ENCODE measurements around the gene TBC1D22A. TPM values are rescaled to one million over a fixed set of nuclear protein-coding genes. Genes with fewer than 3 reads are reported as not detected.
A peak's percentile ranks its signal among the peaks of the same experiment; 100 is the strongest.

TBC1D22A gene
- polyA plus RNA-seq, 1 donor from 2014 or later: 9.3 TPM

DNA sequence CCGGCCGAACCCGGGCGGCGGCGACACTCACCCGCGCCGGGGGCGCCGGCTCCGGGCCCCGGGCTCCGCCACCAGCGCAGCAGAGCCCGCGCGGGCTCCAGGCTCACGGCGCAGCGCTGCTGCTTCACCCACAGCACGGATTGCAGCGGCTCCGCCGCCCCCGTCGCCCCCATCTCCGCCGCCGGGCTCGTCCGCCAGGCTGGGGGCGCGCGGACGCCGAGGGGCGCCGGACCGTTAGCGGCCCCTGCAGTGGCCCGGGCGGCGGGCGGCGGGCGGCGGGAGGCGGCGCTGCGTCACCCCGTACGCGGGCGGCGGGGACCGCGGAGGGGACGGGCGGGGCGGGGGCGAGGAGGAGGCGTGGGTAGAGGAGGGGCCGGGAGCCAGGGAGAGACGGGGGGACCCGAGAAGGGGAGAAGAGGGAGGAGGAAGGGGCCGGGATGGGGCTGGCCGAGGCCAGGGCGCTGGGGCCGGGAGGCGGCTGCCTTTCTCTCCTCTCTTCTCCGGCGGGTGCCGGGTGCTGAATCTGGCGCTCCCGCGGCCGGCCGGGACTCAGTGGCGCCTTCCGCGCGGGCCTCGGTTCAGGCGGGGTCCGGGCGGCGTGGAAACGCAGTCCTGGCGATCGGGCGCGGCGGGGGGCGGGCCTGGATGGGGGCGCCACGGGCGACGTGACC, 24.3 kb upstream of the TBC1D22A start, which contains the start of gene CERK:
Gene CERK (minus strand): TSS at position 277 of the 671 bp plus-strand sequence. CDS start 104 bp downstream, at position 173.
- peak within 1 kb of the TSS; percentile 74 for H3K27ac ChIP-seq (ENCODE audit: low read length)
- peak within 1 kb of the TSS; percentile 85 for H3K9ac ChIP-seq (ENCODE audit: low read length)
- TF ChIP-seq, protein P1, sequence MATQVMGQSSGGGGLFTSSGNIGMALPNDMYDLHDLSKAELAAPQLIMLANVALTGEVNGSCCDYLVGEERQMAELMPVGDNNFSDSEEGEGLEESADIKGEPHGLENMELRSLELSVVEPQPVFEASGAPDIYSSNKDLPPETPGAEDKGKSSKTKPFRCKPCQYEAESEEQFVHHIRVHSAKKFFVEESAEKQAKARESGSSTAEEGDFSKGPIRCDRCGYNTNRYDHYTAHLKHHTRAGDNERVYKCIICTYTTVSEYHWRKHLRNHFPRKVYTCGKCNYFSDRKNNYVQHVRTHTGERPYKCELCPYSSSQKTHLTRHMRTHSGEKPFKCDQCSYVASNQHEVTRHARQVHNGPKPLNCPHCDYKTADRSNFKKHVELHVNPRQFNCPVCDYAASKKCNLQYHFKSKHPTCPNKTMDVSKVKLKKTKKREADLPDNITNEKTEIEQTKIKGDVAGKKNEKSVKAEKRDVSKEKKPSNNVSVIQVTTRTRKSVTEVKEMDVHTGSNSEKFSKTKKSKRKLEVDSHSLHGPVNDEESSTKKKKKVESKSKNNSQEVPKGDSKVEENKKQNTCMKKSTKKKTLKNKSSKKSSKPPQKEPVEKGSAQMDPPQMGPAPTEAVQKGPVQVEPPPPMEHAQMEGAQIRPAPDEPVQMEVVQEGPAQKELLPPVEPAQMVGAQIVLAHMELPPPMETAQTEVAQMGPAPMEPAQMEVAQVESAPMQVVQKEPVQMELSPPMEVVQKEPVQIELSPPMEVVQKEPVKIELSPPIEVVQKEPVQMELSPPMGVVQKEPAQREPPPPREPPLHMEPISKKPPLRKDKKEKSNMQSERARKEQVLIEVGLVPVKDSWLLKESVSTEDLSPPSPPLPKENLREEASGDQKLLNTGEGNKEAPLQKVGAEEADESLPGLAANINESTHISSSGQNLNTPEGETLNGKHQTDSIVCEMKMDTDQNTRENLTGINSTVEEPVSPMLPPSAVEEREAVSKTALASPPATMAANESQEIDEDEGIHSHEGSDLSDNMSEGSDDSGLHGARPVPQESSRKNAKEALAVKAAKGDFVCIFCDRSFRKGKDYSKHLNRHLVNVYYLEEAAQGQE (IDR thresholded peaks at IDR 0.05; ENCODE audit: borderline replicate concordance): no peak
- peak; percentile 48 for TF ChIP-seq TAF1 (IDR thresholded peaks at IDR 0.05; ENCODE audit: low read depth)
- TF ChIP-seq POLR2AphosphoS5 (IDR thresholded peaks at IDR 0.05): peak; percentile 36
- no peak for TF ChIP-seq RAD21 (conservative IDR thresholded peaks at IDR 0.05)
- TF ChIP-seq CTCF (IDR thresholded peaks at IDR 0.05; ENCODE audit: poor library complexity, severe bottlenecking): no peak
- peak; percentile 10 for TF ChIP-seq MXI1 (conservative IDR thresholded peaks at IDR 0.05; ENCODE audit: poor library complexity, severe bottlenecking)

DNA sequence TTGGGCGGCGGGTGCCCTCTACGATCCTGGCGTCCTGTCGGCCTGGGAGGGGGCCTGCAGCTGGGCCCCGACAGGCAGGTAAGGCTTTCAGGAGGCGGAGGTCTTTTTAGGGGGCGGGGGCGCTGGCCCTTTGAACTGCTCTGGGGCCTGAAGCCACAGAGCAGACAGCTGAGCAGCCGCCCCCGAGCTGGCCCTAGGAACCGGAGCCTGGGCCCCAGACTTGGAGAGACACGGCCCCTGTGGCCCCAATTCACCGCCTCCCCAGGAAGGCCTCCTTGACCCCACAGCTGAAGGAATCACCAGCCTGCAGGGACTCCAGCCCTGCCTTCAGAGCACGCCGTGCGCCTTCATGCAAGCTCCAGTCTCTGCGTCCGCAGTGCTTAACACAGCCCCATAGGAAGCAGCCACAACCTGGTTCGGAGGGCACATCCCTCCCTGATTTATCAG, 23.8 kb upstream of the TBC1D22A start:
- H3K27me3 ChIP-seq (ENCODE audit: insufficient read depth, low read depth, low read length): no peaks in the 10 kb centered on the region
- no peaks in the 10 kb centered on the region for H3K9me3 ChIP-seq (ENCODE audit: low read length)
- no peaks in the 10 kb centered on the region for H3K9me2 ChIP-seq (ENCODE audit: insufficient read depth, low read length)
- H3F3A ChIP-seq (ENCODE audit: insufficient read depth, low read length, poor library complexity, severe bottlenecking): no peaks in the 10 kb centered on the region
- peak overlapping the region; percentile 45 for H2AFZ ChIP-seq (ENCODE audit: low read depth, low read length)
- peak overlapping the region; percentile 85 for H3K9ac ChIP-seq (ENCODE audit: low read length)
- peak overlapping the region; percentile 74 for H3K27ac ChIP-seq (ENCODE audit: low read length)
- peaks cover 35% of the 10 kb centered on the region for H3K79me2 ChIP-seq (replicated peaks; ENCODE audit: insufficient read depth, low read length)
- TF ChIP-seq POLR2AphosphoS5 (IDR thresholded peaks at IDR 0.05): peak; percentile 3
- TF ChIP-seq SMC3 (conservative IDR thresholded peaks at IDR 0.05; ENCODE audit: poor library complexity): peak; percentile 5
- TF ChIP-seq TAF1 (IDR thresholded peaks at IDR 0.05; ENCODE audit: low read depth): no peak
- H3K4me3 ChIP-seq (ENCODE audit: low read length): peak overlapping the region; percentile 88
- H3K4me2 ChIP-seq (ENCODE audit: low read length): peak overlapping the region; percentile 70
- no peaks in the 10 kb centered on the region for H3K36me3 ChIP-seq (ENCODE audit: insufficient read depth, low read length)
- no peaks in the 10 kb centered on the region for H4K20me1 ChIP-seq (ENCODE audit: insufficient read depth)

More for the DNA sequence above, 24.3 kb upstream of the TBC1D22A start, which contains the start of gene CERK:
- H3K79me2 ChIP-seq (replicated peaks; ENCODE audit: insufficient read depth, low read length): peaks cover 35% of the 10 kb centered on the region
- H3K27me3 ChIP-seq (ENCODE audit: insufficient read depth, low read depth, low read length): no peaks in the 10 kb centered on the region
- no peaks in the 10 kb centered on the region for H3F3A ChIP-seq (ENCODE audit: insufficient read depth, low read length, poor library complexity, severe bottlenecking)
- no peaks in the 10 kb centered on the region for H3K36me3 ChIP-seq (ENCODE audit: insufficient read depth, low read length)
- H3K9me3 ChIP-seq (ENCODE audit: low read length): no peaks in the 10 kb centered on the region
- peak within 1 kb of the TSS; percentile 88 for H3K4me3 ChIP-seq (ENCODE audit: low read length)
- no peaks in the 10 kb centered on the region for H3K9me2 ChIP-seq (ENCODE audit: insufficient read depth, low read length)
- peak within 1 kb of the TSS; percentile 70 for H3K4me2 ChIP-seq (ENCODE audit: low read length)
- H4K20me1 ChIP-seq (ENCODE audit: insufficient read depth): no peaks in the 10 kb centered on the region
- H2AFZ ChIP-seq (ENCODE audit: low read depth, low read length): peak within 1 kb of the TSS; percentile 45
